ENCODE data around the gene GPC1. TPM values are rescaled to one million over a fixed set of nuclear protein-coding genes. Genes with fewer than 3 reads are reported as not detected.

The GPC1 gene
- total and polyA plus RNA-seq, 2 donors (not counting 1 experiment from before 2014, with no cell fraction given), result 1.2 to 3.3 TPM

DNA sequence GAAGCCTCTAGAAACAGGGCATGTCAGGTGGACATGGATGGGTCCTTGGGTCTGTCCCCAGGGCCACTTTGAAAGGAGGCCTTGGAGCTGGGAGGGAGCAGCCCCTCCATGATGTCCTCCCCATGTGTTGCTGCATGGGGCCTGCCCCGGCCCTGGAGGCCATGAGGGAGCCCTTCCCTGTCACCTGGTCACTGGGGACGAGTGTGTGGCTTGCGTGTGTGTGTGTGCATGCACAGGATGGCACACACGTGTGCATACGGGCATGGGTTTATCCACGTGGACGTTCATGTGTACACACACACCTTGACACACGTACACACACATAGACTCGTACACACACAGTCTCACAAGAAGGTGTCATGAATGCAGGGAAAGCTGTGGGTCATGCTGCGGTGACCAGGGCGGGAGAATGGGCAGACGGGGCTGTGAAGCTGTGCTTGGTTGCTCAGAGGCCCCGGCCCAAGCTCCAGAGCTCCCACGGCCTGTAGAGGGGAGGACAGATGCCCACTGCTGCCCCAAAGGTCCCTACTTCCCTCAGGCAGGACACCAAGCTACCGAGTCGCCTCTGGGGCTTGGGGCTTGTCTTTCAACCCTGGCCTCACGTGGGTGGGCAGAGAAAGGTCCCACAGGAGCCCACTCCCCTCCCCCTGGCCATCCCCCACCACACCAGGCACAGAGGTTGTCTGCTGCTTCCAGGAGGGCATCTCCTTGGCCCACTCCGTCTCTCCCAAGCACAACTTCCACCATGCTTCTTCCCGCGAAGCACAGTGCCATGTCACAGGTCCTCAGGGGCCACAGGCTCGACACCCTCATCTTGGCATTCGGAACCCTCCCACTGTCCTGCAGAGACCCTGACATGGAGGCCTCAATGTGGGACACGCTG is 42.3 kb upstream of the GPC1 start:
- Histone ChIP-seq H3K9me3 (ENCODE audit: control extremely low read depth in 1 of 3, control insufficient read depth in 2 of 3, insufficient read depth in 1 of 3, low read length in 2 of 3) (no peaks in the 10 kb centered on the region), H3K27me3 (replicated peaks in 1 of 4; ENCODE audit: control extremely low read depth in 1 of 4, control insufficient read depth in 3 of 4, insufficient read depth in 4 of 4, low read length in 3 of 4) (no peaks in the 10 kb centered on the region), H3K9ac (ENCODE audit: low read length) (no peak overlapping the region), H3K27ac (ENCODE audit: low read length in 2 of 2) (no peak overlapping the region), H3K4me3 (ENCODE audit: control extremely low read depth in 1 of 5, extremely low read depth in 1 of 5, insufficient read depth in 1 of 5, low read depth in 2 of 5, low read length in 4 of 5) (no peak overlapping the region), H3K36me3 (replicated peaks in 1 of 2; ENCODE audit: control extremely low read depth in 1 of 2, control insufficient read depth in 1 of 2, extremely low read depth in 1 of 2, insufficient read depth in 2 of 2, low read length in 1 of 2) (no peaks in the 10 kb centered on the region), H3K4me1 (ENCODE audit: control insufficient read depth in 2 of 2, insufficient read depth in 2 of 2, low read length in 2 of 2) (no peaks in the 10 kb centered on the region), H4K20me1 (ENCODE audit: control insufficient read depth, insufficient read depth, low read length, poor library complexity, severe bottlenecking) (no peaks in the 10 kb centered on the region), H3K4me2 (replicated peaks; ENCODE audit: low read depth, low read length, poor library complexity, severe bottlenecking) (no peak overlapping the region), H3K79me2 (ENCODE audit: control insufficient read depth, insufficient read depth, low read length) (no peaks in the 10 kb centered on the region), H2AFZ (ENCODE audit: insufficient read depth, low read depth, low read length, poor library complexity, severe bottlenecking) (no peak overlapping the region)
- ATAC-seq (ENCODE audit: low read depth), result no peak
- no peak for DNase-seq
- WGBS (ENCODE audit: insufficient coverage), result 87% methylated on average over 15 of the region's 23 CpGs
- Mint-ChIP-seq H3K4me3 (no peak overlapping the region), H3K27me3 (no peaks in the 10 kb centered on the region), H3K27ac (no peak overlapping the region), H3K4me1 (no peaks in the 10 kb centered on the region), H3K9me3 (ENCODE audit: insufficient read depth) (no peaks in the 10 kb centered on the region)
- intact Hi-C loops (cut with micrococcal nuclease), result no loop called here
- no peak for TF ChIP-seq EZH2 (IDR thresholded peaks at IDR 0.05; ENCODE audit: borderline replicate concordance, insufficient read depth, low read depth, low read length, poor library complexity, severe bottlenecking)
- TF ChIP-seq, protein P1, sequence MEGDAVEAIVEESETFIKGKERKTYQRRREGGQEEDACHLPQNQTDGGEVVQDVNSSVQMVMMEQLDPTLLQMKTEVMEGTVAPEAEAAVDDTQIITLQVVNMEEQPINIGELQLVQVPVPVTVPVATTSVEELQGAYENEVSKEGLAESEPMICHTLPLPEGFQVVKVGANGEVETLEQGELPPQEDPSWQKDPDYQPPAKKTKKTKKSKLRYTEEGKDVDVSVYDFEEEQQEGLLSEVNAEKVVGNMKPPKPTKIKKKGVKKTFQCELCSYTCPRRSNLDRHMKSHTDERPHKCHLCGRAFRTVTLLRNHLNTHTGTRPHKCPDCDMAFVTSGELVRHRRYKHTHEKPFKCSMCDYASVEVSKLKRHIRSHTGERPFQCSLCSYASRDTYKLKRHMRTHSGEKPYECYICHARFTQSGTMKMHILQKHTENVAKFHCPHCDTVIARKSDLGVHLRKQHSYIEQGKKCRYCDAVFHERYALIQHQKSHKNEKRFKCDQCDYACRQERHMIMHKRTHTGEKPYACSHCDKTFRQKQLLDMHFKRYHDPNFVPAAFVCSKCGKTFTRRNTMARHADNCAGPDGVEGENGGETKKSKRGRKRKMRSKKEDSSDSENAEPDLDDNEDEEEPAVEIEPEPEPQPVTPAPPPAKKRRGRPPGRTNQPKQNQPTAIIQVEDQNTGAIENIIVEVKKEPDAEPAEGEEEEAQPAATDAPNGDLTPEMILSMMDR (IDR thresholded peaks at IDR 0.05), result no peak
- ChIA-PET CTCF (no interaction called here), POLR2A (no interaction called here)

DNA sequence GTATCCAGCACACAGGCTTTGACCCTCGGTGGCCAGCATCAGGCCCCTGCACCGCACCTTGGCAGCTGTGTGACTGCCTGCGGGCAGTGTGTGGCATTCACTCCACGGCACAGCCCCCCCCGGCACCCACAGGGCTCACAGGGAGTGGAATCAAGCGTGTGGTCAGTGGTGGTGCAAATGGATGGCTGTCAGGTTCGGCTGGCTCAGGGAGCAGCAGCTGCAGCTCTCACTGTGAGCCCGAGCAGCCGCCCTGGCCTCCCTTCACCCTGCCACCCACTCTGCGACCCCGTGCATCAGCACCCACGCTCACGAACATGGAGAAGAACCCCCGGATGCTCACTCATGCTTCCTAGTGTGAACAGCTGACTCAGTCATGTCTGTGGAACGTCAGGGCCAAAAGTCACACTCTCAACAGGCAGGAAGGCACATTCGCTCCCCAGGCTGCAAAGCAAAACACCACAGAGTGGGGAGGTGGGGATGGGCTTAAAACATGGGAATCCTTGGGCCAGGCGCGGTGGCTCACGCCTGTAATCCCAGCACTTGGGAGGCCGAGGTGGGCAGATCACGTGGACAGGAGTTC is 41.5 kb upstream of the GPC1 start:
- WGBS (ENCODE audit: insufficient coverage), result 89% methylated on average over 19 of the region's 21 CpGs
- H3K27ac ChIP-seq (ENCODE audit: low read length in 2 of 2), result no peak overlapping the region
- H3K79me2 ChIP-seq (ENCODE audit: control insufficient read depth, insufficient read depth, low read length), result no peaks in the 10 kb centered on the region
- no peak for ATAC-seq (ENCODE audit: low read depth)
- H3K9me3 Mint-ChIP-seq (ENCODE audit: insufficient read depth), result no peaks in the 10 kb centered on the region
- H3K4me1 ChIP-seq (ENCODE audit: control insufficient read depth in 2 of 2, insufficient read depth in 2 of 2, low read length in 2 of 2), result no peaks in the 10 kb centered on the region
- no peak overlapping the region for H3K4me3 Mint-ChIP-seq
- H3K4me3 ChIP-seq (ENCODE audit: control extremely low read depth in 1 of 5, extremely low read depth in 1 of 5, insufficient read depth in 1 of 5, low read depth in 2 of 5, low read length in 4 of 5), result no peak overlapping the region
- ChIA-PET CTCF (interaction anchor here (0.7 kb wide), 1 partner anchor 1481 kb away, joined by 3 read pairs; no protein-coding TSS in a partner anchor), POLR2A (no interaction called here)
- no peaks in the 10 kb centered on the region for H3K27me3 ChIP-seq (replicated peaks in 1 of 4; ENCODE audit: control extremely low read depth in 1 of 4, control insufficient read depth in 3 of 4, insufficient read depth in 4 of 4, low read length in 3 of 4)
- no peaks in the 10 kb centered on the region for H3K4me1 Mint-ChIP-seq
- H4K20me1 ChIP-seq (ENCODE audit: control insufficient read depth, insufficient read depth, low read length, poor library complexity, severe bottlenecking), result no peaks in the 10 kb centered on the region
- no peak overlapping the region for H2AFZ ChIP-seq (ENCODE audit: insufficient read depth, low read depth, low read length, poor library complexity, severe bottlenecking)
- H3K9ac ChIP-seq (ENCODE audit: low read length), result no peak overlapping the region
- no peak overlapping the region for H3K27ac Mint-ChIP-seq
- no peaks in the 10 kb centered on the region for H3K36me3 ChIP-seq (replicated peaks in 1 of 2; ENCODE audit: control extremely low read depth in 1 of 2, control insufficient read depth in 1 of 2, extremely low read depth in 1 of 2, insufficient read depth in 2 of 2, low read length in 1 of 2)
- no peak overlapping the region for H3K4me2 ChIP-seq (replicated peaks; ENCODE audit: low read depth, low read length, poor library complexity, severe bottlenecking)
- no peak for TF ChIP-seq EZH2 (IDR thresholded peaks at IDR 0.05; ENCODE audit: borderline replicate concordance, insufficient read depth, low read depth, low read length, poor library complexity, severe bottlenecking)
- TF ChIP-seq, protein P1 (IDR thresholded peaks at IDR 0.05), result no peak
- no peaks in the 10 kb centered on the region for H3K27me3 Mint-ChIP-seq
- intact Hi-C loops (cut with micrococcal nuclease), result no loop called here
- no peaks in the 10 kb centered on the region for H3K9me3 ChIP-seq (ENCODE audit: control extremely low read depth in 1 of 3, control insufficient read depth in 2 of 3, insufficient read depth in 1 of 3, low read length in 2 of 3)
- no peak for DNase-seq
